ACC112 (cell line): ENCODE results near the gene DOCK3.

Experiments used
- H2AFZ ChIP-seq: fragments of 200-600 bp; sonication (generic); one replicate; pipeline ENCODE4 v1.6.0; 2017; ENCODE audit warnings: antibody characterized with exemption, low read length; ENCODE audit not compliant: unreplicated experiment
- H3K27ac ChIP-seq: fragments of 200-600 bp; sonication (generic); 2 replicates; pipeline ENCODE4 v1.5.1; 2014; ENCODE audit warnings: low read depth, mild to moderate bottlenecking, antibody characterized with exemption, low read length, moderate library complexity
- H3K27me3 ChIP-seq: fragments of 200-600 bp; sonication (generic); 2 replicates; pipeline ENCODE4 v1.6.1; 2014; ENCODE audit warnings: mild to moderate bottlenecking, antibody characterized with exemption, low read length, moderate library complexity, mixed read lengths; ENCODE audit not compliant: insufficient read depth
- H3K36me3 ChIP-seq: fragments of 200-600 bp; sonication (generic); 2 replicates; pipeline ENCODE4 v1.6.1; 2016; ENCODE audit warnings: mild to moderate bottlenecking, antibody characterized with exemption, low read length, moderate library complexity, mixed read lengths; ENCODE audit not compliant: insufficient read depth
- H3K4me1 ChIP-seq: fragments of 200-600 bp; sonication (generic); one replicate; pipeline ENCODE4 v1.6.1; 2016; ENCODE audit warnings: low read length, mixed read lengths; ENCODE audit not compliant: insufficient read depth, unreplicated experiment, control insufficient read depth
- H3K4me3 ChIP-seq: fragments of 200-600 bp; sonication (generic); 2 replicates; pipeline ENCODE4 v1.5.1; 2014; ENCODE audit warnings: mild to moderate bottlenecking, low read depth, low read length
- H3K79me2 ChIP-seq: fragments of 200-600 bp; sonication (generic); one replicate; pipeline ENCODE4 v1.6.0; 2016; ENCODE audit warnings: low read length; ENCODE audit not compliant: control insufficient read depth, unreplicated experiment, insufficient read depth

Gene DOCK3

DNA sequence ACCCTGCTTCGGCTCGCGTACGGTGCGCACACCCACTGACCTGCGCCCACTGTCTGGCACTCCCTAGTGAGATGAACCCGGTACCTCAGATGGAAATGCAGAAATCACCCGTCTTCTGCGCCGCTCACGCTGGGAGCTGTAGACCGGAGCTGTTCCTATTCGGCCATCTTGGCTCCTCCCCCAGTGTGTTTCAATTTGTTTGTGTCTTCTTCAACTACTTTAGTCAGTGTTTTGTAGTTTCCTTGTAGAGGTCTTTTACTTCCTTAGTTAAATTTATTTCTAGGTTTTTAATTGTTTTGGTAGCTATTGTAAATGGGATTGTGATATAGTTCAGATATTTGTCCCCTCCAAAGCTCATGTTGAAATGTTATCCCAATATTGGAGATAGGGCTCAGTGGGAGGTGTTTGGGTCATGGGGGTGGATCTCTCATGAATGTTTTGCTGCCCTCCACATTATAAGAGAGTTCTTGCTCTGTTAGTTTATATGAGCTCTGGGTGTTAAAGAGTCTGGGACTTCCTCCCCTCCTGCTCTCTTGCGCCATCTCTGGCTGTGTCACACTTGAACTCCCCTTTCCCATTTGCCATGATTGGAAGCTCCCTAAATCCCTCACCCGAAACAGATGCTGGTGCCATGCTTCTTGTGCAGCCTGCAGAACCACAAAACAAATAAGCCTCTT is 304.4 kb downstream of the DOCK3 start:
- peaks cover 5% of the 10 kb centered on the region; the same call in 1 of the 2 replicates for H3K27me3 ChIP-seq
- H3K4me1 ChIP-seq = no peaks in the 10 kb centered on the region
- no peak overlapping the region for H3K4me3 ChIP-seq
- H3K36me3 ChIP-seq = no peaks in the 10 kb centered on the region
- no peak overlapping the region for H2AFZ ChIP-seq
- H3K79me2 ChIP-seq = no peaks in the 10 kb centered on the region
- H3K27ac ChIP-seq = no peak overlapping the region

DNA sequence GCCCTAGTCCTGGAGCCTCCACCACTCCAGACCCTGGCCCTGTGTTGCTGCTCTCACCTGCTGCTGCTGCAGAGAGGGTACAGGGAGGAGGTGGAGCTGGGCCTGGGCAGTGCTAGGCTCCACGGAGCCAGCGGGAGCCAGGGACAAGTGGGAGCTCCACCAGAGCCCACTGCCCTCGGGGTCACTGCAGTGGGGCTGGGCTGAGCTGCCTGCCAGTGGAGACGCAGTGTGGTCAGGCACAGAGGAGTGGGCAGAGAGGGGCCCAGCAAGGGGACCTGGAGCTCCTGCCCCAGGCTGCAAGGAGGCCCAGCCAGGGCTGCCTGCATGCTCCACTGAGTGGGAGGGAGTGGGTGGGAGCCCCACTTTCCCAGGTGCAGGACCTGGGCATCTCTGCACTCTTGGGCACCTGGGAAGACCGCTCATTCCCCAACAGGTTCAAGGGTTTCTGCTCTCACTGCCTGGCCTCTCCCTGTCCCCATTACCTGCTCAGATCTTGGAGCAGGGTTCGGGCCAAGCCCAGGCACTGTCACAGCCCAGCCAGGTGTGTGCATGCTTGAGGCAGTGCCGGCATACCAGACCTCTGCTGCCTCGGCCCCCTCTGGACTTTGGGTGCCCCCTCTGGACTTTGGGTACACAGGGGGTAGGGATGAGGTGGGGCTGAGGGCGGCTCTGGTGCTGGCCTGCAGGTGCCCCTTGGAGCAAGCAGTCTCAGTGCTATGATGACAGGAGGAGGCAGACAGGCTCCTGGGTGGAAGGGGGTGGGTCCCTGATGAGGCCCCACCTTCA is 308.0 kb downstream of the DOCK3 start:
- H3K4me3 ChIP-seq = no peak overlapping the region
- peaks cover 7% of the 10 kb centered on the region; the same call in 1 of the 2 replicates for H3K27me3 ChIP-seq
- H3K36me3 ChIP-seq = no peaks in the 10 kb centered on the region
- H3K79me2 ChIP-seq = no peaks in the 10 kb centered on the region
- no peaks in the 10 kb centered on the region for H3K4me1 ChIP-seq
- no peak overlapping the region for H3K27ac ChIP-seq
- H2AFZ ChIP-seq = no peak overlapping the region

DNA sequence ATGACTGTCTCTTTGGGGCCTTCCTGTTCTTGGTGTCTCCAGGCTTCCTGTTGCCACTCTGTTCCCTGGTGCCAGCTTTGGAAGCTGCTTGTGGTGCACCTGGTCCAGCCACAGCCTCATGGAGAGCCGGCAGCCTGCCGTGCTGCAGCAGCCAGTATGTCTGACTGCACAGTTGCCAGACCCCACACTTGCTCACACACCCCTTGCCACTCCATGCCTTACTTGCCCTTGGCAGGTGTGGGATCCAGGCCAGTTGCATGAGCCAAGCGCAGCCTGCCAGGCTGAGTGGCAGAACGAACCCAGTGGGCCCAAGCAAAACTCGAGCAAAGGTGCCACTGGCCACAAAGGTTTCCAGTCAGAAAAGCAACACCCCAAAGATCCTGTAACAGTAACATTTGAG is 309.2 kb downstream of the DOCK3 start:
- Histone ChIP-seq H2AFZ (no peak overlapping the region), H3K79me2 (no peaks in the 10 kb centered on the region), H3K27me3 (peaks cover 7% of the 10 kb centered on the region; the same call in 1 of the 2 replicates), H3K4me3 (no peak overlapping the region), H3K4me1 (no peaks in the 10 kb centered on the region), H3K27ac (no peak overlapping the region), H3K36me3 (no peaks in the 10 kb centered on the region)

DNA sequence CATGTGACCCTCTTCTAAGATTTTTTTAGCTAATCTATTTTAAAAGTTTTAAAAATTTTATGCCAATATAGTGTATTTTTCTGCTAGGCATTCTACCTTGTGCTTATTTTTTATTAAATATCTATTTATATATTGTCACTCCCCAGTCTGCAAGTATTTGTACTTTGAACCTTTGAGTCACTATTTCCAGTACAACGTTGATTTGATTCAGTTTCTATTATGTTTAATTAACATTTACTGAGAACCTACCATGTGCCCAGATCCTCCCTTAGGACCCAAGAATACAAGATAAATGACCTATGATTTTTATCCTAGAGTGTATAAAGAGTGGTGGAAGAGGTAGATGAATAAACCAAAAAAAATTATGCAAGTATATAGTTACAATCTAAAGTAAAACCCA is 311.2 kb downstream of the DOCK3 start:
- no peaks in the 10 kb centered on the region for H3K4me1 ChIP-seq
- H2AFZ ChIP-seq = no peak overlapping the region
- H3K79me2 ChIP-seq = no peaks in the 10 kb centered on the region
- H3K27ac ChIP-seq = no peak overlapping the region
- no peak overlapping the region for H3K4me3 ChIP-seq
- no peaks in the 10 kb centered on the region for H3K36me3 ChIP-seq
- H3K27me3 ChIP-seq = peaks cover 2% of the 10 kb centered on the region; the same call in 1 of the 2 replicates

DNA sequence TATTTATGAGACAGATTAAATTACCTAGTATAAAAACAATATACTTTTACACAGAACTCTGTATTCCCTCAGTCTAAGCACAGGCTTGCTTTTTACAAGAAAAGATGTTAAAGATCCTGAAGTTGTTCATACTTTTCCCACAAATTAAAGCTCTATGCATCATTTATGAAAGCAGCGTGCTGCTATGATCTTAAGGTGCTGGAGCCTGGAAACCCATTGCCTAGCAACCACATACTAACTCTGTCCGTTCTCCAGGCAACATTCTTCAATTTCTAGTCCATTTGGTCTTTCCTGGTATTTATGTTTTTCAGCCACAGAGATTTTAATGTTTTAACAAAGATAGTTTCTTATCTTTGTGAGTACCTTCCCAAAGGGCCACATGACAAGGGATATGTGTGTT is 312.0 kb downstream of the DOCK3 start:
- no peaks in the 10 kb centered on the region for H3K36me3 ChIP-seq
- H3K27ac ChIP-seq = no peak overlapping the region
- no peak overlapping the region for H2AFZ ChIP-seq
- no peaks in the 10 kb centered on the region for H3K79me2 ChIP-seq
- H3K4me1 ChIP-seq = no peaks in the 10 kb centered on the region
- peaks cover 2% of the 10 kb centered on the region; the same call in 1 of the 2 replicates for H3K27me3 ChIP-seq
- H3K4me3 ChIP-seq = no peak overlapping the region

DNA sequence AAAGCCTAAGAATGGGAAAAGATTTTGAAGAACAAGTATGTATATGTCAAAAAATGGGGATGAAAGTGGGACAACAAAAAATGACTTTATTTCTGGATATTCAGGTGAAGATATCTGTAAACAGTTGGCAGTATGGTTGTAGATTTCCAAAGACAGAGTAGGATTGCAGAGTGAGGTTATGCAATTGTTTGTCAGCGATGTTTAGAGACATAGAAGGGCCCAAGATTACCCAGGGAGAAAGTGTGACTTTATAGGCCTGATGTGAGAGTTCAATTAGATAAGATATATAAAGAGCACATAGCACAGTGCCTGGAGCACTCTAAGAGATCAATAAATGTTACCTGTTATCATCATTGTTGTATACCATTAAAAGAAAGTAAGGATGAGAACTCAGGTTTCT is 319.8 kb downstream of the DOCK3 start:
- Histone ChIP-seq H3K4me3 (no peak overlapping the region), H3K79me2 (no peaks in the 10 kb centered on the region)

DNA sequence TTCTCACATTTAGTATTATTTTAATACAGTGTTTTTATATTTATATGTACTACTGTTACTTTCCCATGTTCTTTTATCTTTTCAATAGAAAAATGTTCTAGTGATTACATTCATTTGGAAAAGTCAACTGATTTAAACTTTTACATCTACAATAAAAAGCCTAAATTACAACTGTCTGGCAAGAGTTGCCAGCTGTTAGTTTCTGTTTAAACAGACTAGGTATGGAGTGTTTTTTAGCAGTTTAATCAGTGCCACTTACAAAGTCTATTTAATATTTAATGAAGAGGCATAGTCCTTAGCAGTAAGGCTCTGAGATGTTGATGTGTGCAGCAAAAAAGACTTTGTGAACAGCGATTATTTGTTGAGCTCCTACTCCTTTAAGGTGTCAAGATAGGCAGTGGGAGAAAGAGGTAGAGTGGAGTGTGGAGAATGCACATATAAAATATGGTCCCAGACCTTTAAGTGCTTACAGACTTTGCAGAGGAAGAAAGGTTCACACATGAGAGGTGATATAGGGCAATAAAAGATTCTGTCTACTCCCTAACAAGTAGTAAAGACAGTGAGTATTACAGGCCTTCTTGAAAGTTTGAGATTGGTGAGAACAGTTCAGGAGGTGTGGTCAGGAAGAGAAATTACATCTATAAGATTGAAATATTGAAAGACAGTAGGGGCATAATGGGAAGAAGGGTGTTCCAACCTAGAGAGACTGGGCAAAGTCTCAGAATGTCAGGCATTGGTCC is 320.5 kb downstream of the DOCK3 start:
- Histone ChIP-seq H3K27me3 (0 out of 2 replicates have a peak, but pooled peaks cover 5% of the 10 kb centered on the region), H3K4me1 (no peaks in the 10 kb centered on the region), H3K27ac (no peak overlapping the region), H3K36me3 (no peaks in the 10 kb centered on the region), H3K4me3 (no peak overlapping the region), H3K79me2 (no peaks in the 10 kb centered on the region), H2AFZ (no peak overlapping the region)

More for the DNA sequence above, 319.8 kb downstream of the DOCK3 start:
- Histone ChIP-seq H3K4me1 (no peaks in the 10 kb centered on the region), H3K27ac (no peak overlapping the region), H3K27me3 (0 out of 2 replicates have a peak, but pooled peaks cover 5% of the 10 kb centered on the region), H2AFZ (no peak overlapping the region), H3K36me3 (no peaks in the 10 kb centered on the region)

DNA sequence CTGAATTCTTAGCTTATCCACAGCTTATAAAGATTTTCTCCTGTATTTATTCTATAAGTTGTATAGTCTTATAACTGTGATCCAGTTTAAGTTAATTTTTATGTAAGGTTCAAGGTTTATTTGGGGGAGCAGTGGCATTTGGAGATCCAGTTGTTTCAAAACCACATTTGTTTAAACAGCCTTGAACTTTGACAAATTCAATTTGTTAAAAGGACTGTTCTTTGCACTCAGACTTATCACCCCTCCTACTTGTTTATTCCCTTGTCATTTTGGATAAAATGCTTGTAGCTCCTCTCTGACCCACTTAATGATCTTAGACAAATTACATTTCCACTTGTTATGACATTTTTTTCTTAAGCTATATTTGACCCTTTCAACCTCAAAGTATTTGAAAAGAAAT is 327.8 kb downstream of the DOCK3 start:
- no peaks in the 10 kb centered on the region for H3K36me3 ChIP-seq
- no peak overlapping the region for H3K27ac ChIP-seq
- no peaks in the 10 kb centered on the region for H3K27me3 ChIP-seq
- no peaks in the 10 kb centered on the region for H3K79me2 ChIP-seq
- no peak overlapping the region for H2AFZ ChIP-seq
- no peaks in the 10 kb centered on the region for H3K4me1 ChIP-seq
- no peak overlapping the region for H3K4me3 ChIP-seq

DNA sequence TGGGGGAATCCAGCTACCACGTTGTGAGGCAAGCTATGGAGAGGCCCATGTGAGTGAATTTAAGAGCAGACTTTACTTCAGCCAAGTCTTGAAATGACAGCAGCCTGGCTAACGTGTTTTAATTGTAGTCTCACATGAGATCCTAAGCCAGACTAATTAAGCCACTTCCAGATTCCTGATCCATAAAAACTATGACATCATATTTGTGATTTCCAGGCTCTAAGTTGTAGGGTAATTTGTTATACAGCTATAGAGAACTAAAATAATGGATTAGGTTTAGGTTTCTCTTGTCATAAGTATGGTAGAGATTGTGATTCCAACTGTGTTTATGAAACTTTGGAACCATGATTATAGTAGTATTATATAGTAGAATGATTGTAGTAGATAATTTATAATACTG is 329.5 kb downstream of the DOCK3 start:
- Histone ChIP-seq H3K27ac (no peak overlapping the region), H3K79me2 (no peaks in the 10 kb centered on the region), H3K4me3 (no peak overlapping the region), H3K4me1 (no peaks in the 10 kb centered on the region), H3K36me3 (no peaks in the 10 kb centered on the region), H2AFZ (no peak overlapping the region), H3K27me3 (no peaks in the 10 kb centered on the region)

DNA sequence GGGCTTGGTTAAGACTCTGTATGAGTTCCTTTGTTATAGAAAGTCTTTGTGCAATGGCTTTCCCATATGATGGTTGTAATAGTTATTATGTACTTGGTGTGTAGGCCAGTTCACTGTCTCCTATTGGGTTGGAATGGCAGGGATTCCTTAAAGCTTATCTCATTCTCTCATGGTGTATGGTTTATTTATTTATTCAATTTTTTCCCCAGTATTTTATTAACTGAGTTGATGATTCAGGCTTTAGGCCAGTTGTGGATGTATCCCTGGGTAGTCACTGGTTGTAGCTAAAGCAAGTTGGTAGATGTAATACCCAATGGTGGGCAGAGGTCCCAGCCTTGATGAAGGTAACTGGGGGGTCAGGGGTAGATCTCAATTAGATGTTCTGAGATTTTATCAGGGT is 349.4 kb downstream of the DOCK3 start:
- Histone ChIP-seq H3K36me3 (no peaks in the 10 kb centered on the region), H3K79me2 (no peaks in the 10 kb centered on the region), H3K4me1 (no peaks in the 10 kb centered on the region), H3K4me3 (no peak overlapping the region), H3K27me3 (no peaks in the 10 kb centered on the region), H2AFZ (no peak overlapping the region), H3K27ac (no peak overlapping the region)
